Measurements from ENCODE around the gene FAM174B. TPM values are rescaled to one million over a fixed set of nuclear protein-coding genes. Genes with fewer than 3 reads are reported as not detected.

Gene FAM174B
- total RNA-seq, 2 experiments from 2014 or later = 2.5 to 3.3 TPM

- Mint-ChIP-seq H3K27me3 (ENCODE audit: low read depth) (peaks cover 7% of the 10 kb centered on the region), H3K36me3 (ENCODE audit: low read depth) (no peaks in the 10 kb centered on the region), H3K9me3 (ENCODE audit: insufficient read depth) (no peaks in the 10 kb centered on the region), H3K4me3 (no peak overlapping the region), H3K27ac (no peak overlapping the region), H3K4me1 (ENCODE audit: low read depth) (no peaks in the 10 kb centered on the region)
- POLR2A ChIA-PET = no interaction called here
- ATAC-seq (no peak), DNase-seq (no peak)
- CTCF ChIA-PET = no interaction called here
These were observed 7.2 kb upstream of the FAM174B start for GRCh38 chr15:92662762-92663161.

GRCh38 chr15:92661956-92662355, 6.4 kb upstream of the FAM174B start:
- POLR2A ChIA-PET = no interaction called here
- H3K27ac Mint-ChIP-seq = no peak overlapping the region
- peaks cover 8% of the 10 kb centered on the region for H3K27me3 Mint-ChIP-seq (ENCODE audit: low read depth)
- H3K9me3 Mint-ChIP-seq (ENCODE audit: insufficient read depth) = no peaks in the 10 kb centered on the region
- H3K4me1 Mint-ChIP-seq (ENCODE audit: low read depth) = no peaks in the 10 kb centered on the region
- ATAC-seq = no peak
- no peaks in the 10 kb centered on the region for H3K36me3 Mint-ChIP-seq (ENCODE audit: low read depth)
- no peak for DNase-seq
- CTCF ChIA-PET = no interaction called here
- H3K4me3 Mint-ChIP-seq = no peak overlapping the region

GRCh38 chr15:92661069-92661468, 5.5 kb upstream of the FAM174B start:
- ATAC-seq (no peak), DNase-seq (no peak)
- peaks cover 13% of the 10 kb centered on the region for H3K27me3 Mint-ChIP-seq (ENCODE audit: low read depth)
- POLR2A ChIA-PET = no interaction called here
- CTCF ChIA-PET = no interaction called here
- no peak overlapping the region for H3K4me3 Mint-ChIP-seq
- H3K4me1 Mint-ChIP-seq (ENCODE audit: low read depth) = peaks cover 3% of the 10 kb centered on the region
- no peaks in the 10 kb centered on the region for H3K9me3 Mint-ChIP-seq (ENCODE audit: insufficient read depth)
- H3K27ac Mint-ChIP-seq = no peak overlapping the region
- no peaks in the 10 kb centered on the region for H3K36me3 Mint-ChIP-seq (ENCODE audit: low read depth)

- Mint-ChIP-seq H3K36me3 (ENCODE audit: low read depth) (no peaks in the 10 kb centered on the region), H3K27me3 (ENCODE audit: low read depth) (peaks cover 39% of the 10 kb centered on the region), H3K9me3 (ENCODE audit: insufficient read depth) (no peaks in the 10 kb centered on the region), H3K4me1 (ENCODE audit: low read depth) (peaks cover 8% of the 10 kb centered on the region), H3K27ac (no peak overlapping the region), H3K4me3 (no peak overlapping the region)
- ChIA-PET CTCF (no interaction called here), POLR2A (no interaction called here)
- DNase-seq = no peak
- ATAC-seq = no peak
These were observed 1.9 kb upstream of the FAM174B start for GRCh38 chr15:92657486-92657885.

GRCh38 chr15:92656089-92656488, 514 bp upstream of the FAM174B start:
- H3K9me3 Mint-ChIP-seq (ENCODE audit: insufficient read depth) = no peaks in the 10 kb centered on the region
- peaks cover 8% of the 10 kb centered on the region for H3K4me1 Mint-ChIP-seq (ENCODE audit: low read depth)
- H3K27me3 Mint-ChIP-seq (ENCODE audit: low read depth) = peaks cover 45% of the 10 kb centered on the region
- DNase-seq (no peak), ATAC-seq (no peak)
- H3K27ac Mint-ChIP-seq = no peak overlapping the region
- ChIA-PET POLR2A (no interaction called here), CTCF (no interaction called here)
- H3K36me3 Mint-ChIP-seq (ENCODE audit: low read depth) = no peaks in the 10 kb centered on the region
- H3K4me3 Mint-ChIP-seq = peak overlapping the region; percentile 25

- no peak overlapping the region for H3K4me3 Mint-ChIP-seq
These were observed 913 bp downstream of the FAM174B start for GRCh38 chr15:92654662-92655061.

GRCh38 chr15:92653836-92654539, 1.6 kb downstream of the FAM174B start:
- ChIA-PET POLR2A (no interaction called here), CTCF (no interaction called here)
- Mint-ChIP-seq H3K4me3 (no peak overlapping the region), H3K36me3 (ENCODE audit: low read depth) (no peaks in the 10 kb centered on the region), H3K4me1 (ENCODE audit: low read depth) (peaks cover 8% of the 10 kb centered on the region), H3K27ac (no peak overlapping the region), H3K27me3 (ENCODE audit: low read depth) (peaks cover 43% of the 10 kb centered on the region), H3K9me3 (ENCODE audit: insufficient read depth) (no peaks in the 10 kb centered on the region)
- ATAC-seq (no peak), DNase-seq (no peak)

More at GRCh38 chr15:92654662-92655061, 913 bp downstream of the FAM174B start:
- peaks cover 8% of the 10 kb centered on the region for H3K4me1 Mint-ChIP-seq (ENCODE audit: low read depth)
- POLR2A ChIA-PET = no interaction called here
- CTCF ChIA-PET = no interaction called here
- no peak overlapping the region for H3K27ac Mint-ChIP-seq
- ATAC-seq (no peak), DNase-seq (no peak)
- H3K36me3 Mint-ChIP-seq (ENCODE audit: low read depth) = no peaks in the 10 kb centered on the region
- peaks cover 43% of the 10 kb centered on the region for H3K27me3 Mint-ChIP-seq (ENCODE audit: low read depth)
- no peaks in the 10 kb centered on the region for H3K9me3 Mint-ChIP-seq (ENCODE audit: insufficient read depth)

GRCh38 chr15:92653366-92653765, 2.2 kb downstream of the FAM174B start:
- Mint-ChIP-seq H3K36me3 (ENCODE audit: low read depth) (no peaks in the 10 kb centered on the region), H3K4me3 (no peak overlapping the region), H3K9me3 (ENCODE audit: insufficient read depth) (no peaks in the 10 kb centered on the region), H3K27me3 (ENCODE audit: low read depth) (peaks cover 43% of the 10 kb centered on the region), H3K4me1 (ENCODE audit: low read depth) (peaks cover 8% of the 10 kb centered on the region), H3K27ac (no peak overlapping the region)
- DNase-seq (no peak), ATAC-seq (no peak)
- POLR2A ChIA-PET = no interaction called here
- CTCF ChIA-PET = no interaction called here

DNA sequence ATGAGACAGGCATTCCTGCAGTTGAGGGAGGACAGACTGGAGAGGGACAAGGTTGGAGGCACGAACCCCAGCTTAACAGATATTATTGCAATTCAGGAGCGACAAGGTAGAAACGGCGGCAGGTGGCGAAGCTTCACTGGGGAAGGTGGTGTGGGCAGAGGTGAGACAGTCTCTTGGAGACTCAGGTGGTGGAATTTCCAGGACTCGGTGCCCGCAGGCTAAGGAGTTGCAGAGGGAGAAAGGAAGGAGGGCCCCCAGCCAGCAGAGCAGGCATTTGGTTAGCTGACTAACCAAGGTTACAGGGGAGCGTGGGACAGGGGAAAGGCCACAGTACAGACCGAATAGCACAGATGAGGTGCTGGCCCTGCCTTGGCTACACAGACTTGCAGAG, 3.0 kb downstream of the FAM174B start:
- Mint-ChIP-seq H3K36me3 (ENCODE audit: low read depth) (no peaks in the 10 kb centered on the region), H3K27ac (no peak overlapping the region), H3K9me3 (ENCODE audit: insufficient read depth) (no peaks in the 10 kb centered on the region), H3K4me3 (no peak overlapping the region), H3K27me3 (ENCODE audit: low read depth) (peaks cover 43% of the 10 kb centered on the region), H3K4me1 (ENCODE audit: low read depth) (peaks cover 8% of the 10 kb centered on the region)
- CTCF ChIA-PET = no interaction called here
- POLR2A ChIA-PET = no interaction called here
- ATAC-seq (no peak), DNase-seq (no peak)

DNA sequence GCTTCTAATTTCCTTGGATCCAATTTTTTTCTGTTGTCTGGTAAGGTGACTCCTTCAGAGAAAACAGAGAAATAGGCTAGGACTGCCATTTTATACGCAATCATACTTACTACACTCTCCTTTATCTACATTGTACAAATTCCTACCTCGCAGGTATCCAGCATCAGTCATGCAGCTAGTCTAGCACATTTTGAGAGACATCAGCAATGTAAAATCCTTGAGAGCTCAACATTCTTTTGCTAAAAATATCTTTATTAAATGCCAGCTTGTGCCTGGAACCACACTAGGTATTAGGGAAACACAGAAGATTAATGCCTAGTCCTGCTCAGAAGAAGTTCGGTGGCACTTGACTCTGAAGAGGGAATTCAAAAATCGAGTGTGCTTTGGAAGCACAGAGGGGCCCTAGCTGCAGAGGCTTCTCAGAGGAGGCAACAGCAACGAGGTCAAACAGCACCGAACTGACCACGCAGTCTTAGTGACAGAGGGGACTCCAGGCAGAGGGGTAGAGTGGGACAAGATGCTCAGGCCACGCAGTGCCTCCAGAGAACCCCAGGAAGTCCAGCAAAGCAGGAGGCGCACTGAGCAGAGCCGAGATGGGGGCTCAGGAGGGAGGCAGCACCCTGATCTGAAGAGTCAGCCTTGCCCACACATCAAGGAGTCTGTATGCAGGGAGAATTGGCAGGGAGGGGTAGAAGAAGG, 3.5 kb downstream of the FAM174B start:
- no peak overlapping the region for H3K4me3 Mint-ChIP-seq
- CTCF ChIA-PET = no interaction called here

DNA sequence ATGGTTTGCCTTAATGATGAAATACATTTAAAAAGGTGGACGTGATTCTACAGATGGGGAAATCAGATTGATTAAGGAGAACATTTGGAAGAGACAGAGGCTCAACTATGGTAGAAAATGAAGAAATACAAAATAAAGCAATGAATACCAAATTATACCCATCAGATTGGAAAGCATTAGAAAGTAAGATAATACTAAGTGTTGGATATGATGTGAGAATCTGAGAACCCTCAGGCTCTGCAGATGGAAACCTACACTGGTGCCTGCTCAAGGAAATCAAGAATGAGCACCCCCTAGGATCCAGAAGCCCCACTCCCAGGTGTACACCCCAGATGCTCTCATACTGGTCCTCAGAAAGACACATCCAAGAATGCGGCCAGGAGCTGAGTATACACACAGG, 4.6 kb downstream of the FAM174B start:
- no peak for DNase-seq
- CTCF ChIA-PET = no interaction called here

More for the DNA sequence above, 3.5 kb downstream of the FAM174B start:
- Mint-ChIP-seq H3K27me3 (ENCODE audit: low read depth) (peaks cover 42% of the 10 kb centered on the region), H3K4me1 (ENCODE audit: low read depth) (peaks cover 8% of the 10 kb centered on the region), H3K27ac (no peak overlapping the region), H3K9me3 (ENCODE audit: insufficient read depth) (no peaks in the 10 kb centered on the region), H3K36me3 (ENCODE audit: low read depth) (no peaks in the 10 kb centered on the region)
- ATAC-seq (no peak), DNase-seq (no peak)
- POLR2A ChIA-PET = no interaction called here

GRCh38 chr15:92650256-92650655, 5.3 kb downstream of the FAM174B start:
- CTCF ChIA-PET = no interaction called here

More for the DNA sequence above, 4.6 kb downstream of the FAM174B start:
- no peaks in the 10 kb centered on the region for H3K36me3 Mint-ChIP-seq (ENCODE audit: low read depth)
- H3K27ac Mint-ChIP-seq = no peak overlapping the region
- peaks cover 4% of the 10 kb centered on the region for H3K4me1 Mint-ChIP-seq (ENCODE audit: low read depth)
- no peak for ATAC-seq
- H3K4me3 Mint-ChIP-seq = no peak overlapping the region
- POLR2A ChIA-PET = no interaction called here
- peaks cover 33% of the 10 kb centered on the region for H3K27me3 Mint-ChIP-seq (ENCODE audit: low read depth)
- H3K9me3 Mint-ChIP-seq (ENCODE audit: insufficient read depth) = no peaks in the 10 kb centered on the region

More at GRCh38 chr15:92650256-92650655, 5.3 kb downstream of the FAM174B start:
- H3K4me1 Mint-ChIP-seq (ENCODE audit: low read depth) = peaks cover 2% of the 10 kb centered on the region
- DNase-seq (no peak), ATAC-seq (no peak)
- H3K27me3 Mint-ChIP-seq (ENCODE audit: low read depth) = peaks cover 31% of the 10 kb centered on the region
- no peaks in the 10 kb centered on the region for H3K36me3 Mint-ChIP-seq (ENCODE audit: low read depth)
- POLR2A ChIA-PET = no interaction called here
- H3K27ac Mint-ChIP-seq = no peak overlapping the region
- no peaks in the 10 kb centered on the region for H3K9me3 Mint-ChIP-seq (ENCODE audit: insufficient read depth)
- H3K4me3 Mint-ChIP-seq = no peak overlapping the region
